IPS DF 4.7 (cell line): ENCODE results near the gene ANO1.

ENCODE experiments used
- DNase-seq: peaks from one replicate; pipeline ENCODE4 v3.0.0-alpha.2; 2013; ENCODE audit warnings: low spot score; ENCODE audit errors: extremely low read depth

Gene ANO1

GRCh38 chr11:70135625-70136059 lies 57.5 kb downstream of the ANO1 start:
- DNase-seq: no peak

- DNase-seq: no peak
Measured at GRCh38 chr11:70137383-70137782, 59.3 kb downstream of the ANO1 start.

GRCh38 chr11:70138403-70138802 lies 60.3 kb downstream of the ANO1 start:
- no peak for DNase-seq

GRCh38 chr11:70139785-70140410 lies 61.8 kb downstream of the ANO1 start:
- no peak for DNase-seq

GRCh38 chr11:70140711-70141485 lies 62.8 kb downstream of the ANO1 start:
- no peak for DNase-seq

- DNase-seq: no peak
Measured at GRCh38 chr11:70141486-70142220, 63.5 kb downstream of the ANO1 start.

- DNase-seq: no peak
Measured at GRCh38 chr11:70142221-70142875, 64.2 kb downstream of the ANO1 start.

GRCh38 chr11:70144262-70144661 lies 66.1 kb downstream of the ANO1 start:
- DNase-seq: no peak

- no peak for DNase-seq
Measured at GRCh38 chr11:70145071-70145470, 67.0 kb downstream of the ANO1 start.

GRCh38 chr11:70145841-70146240 lies 67.7 kb downstream of the ANO1 start:
- no peak for DNase-seq

GRCh38 chr11:70146299-70146698 lies 68.2 kb downstream of the ANO1 start:
- DNase-seq: no peak

- DNase-seq: no peak
Measured at GRCh38 chr11:70146895-70147520, 68.9 kb downstream of the ANO1 start.

- DNase-seq: no peak
Measured at GRCh38 chr11:70147668-70148067, 69.6 kb downstream of the ANO1 start.

- no peak for DNase-seq
Measured at GRCh38 chr11:70151671-70152070, 73.6 kb downstream of the ANO1 start.

GRCh38 chr11:70153133-70153727 lies 75.1 kb downstream of the ANO1 start:
- no peak for DNase-seq

- no peak for DNase-seq
Measured at GRCh38 chr11:70155386-70155785, 77.3 kb downstream of the ANO1 start.

GRCh38 chr11:70156291-70157037 lies 78.3 kb downstream of the ANO1 start:
- no peak for DNase-seq

- DNase-seq: no peak
Measured at GRCh38 chr11:70158201-70158600, 80.1 kb downstream of the ANO1 start.

GRCh38 chr11:70158757-70159389 lies 80.8 kb downstream of the ANO1 start:
- DNase-seq: no peak
